GM19455 (cell line): Measurements from ENCODE around the gene ZDHHC14.

ENCODE experiments used
- ATAC-seq: cut with Tn5 transposase; IDR thresholded peaks from one replicate; pipeline ENCODE4 v1.9.1; 2021; ENCODE audit not compliant: unreplicated experiment

ZDHHC14 gene

GRCh38 chr6:157513619-157514485 is 132.9 kb downstream of the ZDHHC14 start:
- ATAC-seq, result no peak

DNA sequence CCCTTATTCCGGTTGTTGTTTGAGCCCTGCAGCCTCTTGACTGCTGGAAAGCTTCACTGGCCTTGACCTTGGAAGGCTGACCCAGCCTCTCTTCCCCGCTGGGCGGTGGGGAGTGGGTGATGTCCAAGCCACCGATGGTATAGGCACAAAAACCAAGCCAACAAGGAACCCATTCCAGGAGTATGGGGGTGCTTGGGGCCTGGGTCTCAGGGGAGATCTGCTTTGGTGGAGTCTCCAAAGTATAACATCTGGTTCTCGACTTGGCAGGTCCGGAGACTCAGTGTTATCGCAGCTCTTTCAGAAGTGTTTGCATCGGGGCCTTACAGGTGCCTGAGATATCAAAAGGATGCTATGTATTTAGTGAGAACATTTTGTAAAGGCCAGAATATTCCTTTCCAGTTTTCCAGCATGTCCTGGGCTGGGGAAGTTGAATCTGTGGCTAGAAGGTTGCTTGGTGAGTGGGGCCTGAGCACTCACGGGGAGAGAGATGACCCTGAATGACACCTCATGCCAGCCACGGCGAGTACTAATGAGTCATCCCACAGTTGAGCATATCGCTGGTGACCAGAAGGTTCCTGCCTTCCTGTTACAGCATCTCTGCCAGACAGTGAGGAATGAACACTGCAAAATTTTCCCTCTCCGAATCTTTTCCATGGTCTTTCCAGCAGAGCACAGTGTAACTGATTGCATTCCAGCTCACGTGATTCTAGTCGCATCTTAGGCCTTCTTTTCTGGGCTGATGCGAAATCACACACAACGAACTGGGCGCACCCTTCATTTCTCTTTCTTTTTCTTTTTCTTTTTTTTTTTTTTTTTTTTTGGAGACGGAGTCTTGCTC is 133.9 kb downstream of the ZDHHC14 start:
- no peak for ATAC-seq

DNA sequence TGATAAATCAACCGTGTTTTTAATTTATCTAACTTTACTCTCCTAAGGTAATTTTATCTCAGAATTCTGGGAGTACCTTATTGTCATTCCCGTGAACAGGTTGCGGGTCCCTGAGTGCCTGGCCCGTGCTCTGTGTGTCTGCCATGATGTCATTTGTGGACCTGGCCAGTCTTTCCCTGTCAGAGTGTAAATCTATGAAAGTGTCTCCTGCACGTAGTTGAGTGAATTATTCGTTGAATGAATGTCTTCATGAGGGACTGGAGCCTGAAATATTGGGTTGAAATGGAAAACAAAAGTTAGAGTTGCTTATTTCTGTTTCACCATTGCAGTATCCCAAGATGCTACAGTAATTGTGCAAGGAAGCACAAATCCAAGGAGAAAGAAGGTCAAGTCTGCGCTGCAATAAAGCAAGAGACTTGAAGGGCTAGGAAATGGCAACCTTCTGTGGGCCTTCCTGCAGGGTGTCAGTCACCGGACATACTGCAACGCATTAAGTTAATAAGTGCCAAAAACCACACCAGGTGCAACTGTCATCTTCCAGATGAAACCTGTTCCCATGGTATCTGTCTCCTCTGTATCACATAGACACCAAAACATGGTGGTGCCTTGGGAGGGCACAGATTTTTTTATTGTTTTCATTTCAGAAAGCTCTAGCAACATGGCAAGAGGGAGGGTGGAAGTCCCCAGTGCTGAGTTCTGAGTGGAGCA is 135.5 kb downstream of the ZDHHC14 start:
- ATAC-seq, result no peak

DNA sequence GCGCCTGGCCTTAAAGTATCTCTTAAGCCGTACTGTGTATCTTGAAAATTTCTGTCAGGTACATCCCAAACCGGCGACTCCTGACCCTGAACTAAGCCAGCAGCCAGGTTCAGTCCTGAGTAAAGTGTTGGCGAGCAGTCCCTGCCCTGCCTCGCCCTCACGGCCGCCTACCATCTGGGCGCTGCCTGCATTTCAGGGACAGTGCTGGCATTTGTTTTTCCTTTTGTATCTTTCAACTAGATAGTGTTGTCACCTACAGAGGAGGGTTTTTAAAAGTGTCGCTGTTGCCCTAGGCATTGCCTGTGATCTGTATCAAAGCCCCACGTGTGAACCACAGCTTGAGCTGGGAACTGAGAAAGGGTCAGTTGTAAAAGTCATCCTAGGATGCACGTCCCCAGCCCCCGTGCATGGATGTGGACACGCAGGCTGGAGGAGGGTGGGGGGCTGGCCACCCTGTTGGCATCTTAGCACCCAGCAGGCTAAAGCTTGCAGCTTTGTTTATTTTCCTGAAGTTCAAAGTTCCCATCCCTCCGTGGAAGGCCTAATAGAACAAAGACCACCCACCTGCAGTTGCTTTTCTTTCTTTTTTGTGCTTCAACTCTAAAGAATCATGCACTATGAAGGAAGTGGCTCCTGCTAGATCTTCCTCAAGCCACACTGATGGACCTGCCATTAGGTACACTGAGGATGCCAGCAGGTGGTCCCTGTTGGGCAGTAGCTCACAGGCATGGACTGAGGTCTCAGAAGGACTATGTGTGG is 136.8 kb downstream of the ZDHHC14 start:
- ATAC-seq, result no peak

- no peak for ATAC-seq
These were observed 137.6 kb downstream of the ZDHHC14 start for GRCh38 chr6:157518397-157519250.

DNA sequence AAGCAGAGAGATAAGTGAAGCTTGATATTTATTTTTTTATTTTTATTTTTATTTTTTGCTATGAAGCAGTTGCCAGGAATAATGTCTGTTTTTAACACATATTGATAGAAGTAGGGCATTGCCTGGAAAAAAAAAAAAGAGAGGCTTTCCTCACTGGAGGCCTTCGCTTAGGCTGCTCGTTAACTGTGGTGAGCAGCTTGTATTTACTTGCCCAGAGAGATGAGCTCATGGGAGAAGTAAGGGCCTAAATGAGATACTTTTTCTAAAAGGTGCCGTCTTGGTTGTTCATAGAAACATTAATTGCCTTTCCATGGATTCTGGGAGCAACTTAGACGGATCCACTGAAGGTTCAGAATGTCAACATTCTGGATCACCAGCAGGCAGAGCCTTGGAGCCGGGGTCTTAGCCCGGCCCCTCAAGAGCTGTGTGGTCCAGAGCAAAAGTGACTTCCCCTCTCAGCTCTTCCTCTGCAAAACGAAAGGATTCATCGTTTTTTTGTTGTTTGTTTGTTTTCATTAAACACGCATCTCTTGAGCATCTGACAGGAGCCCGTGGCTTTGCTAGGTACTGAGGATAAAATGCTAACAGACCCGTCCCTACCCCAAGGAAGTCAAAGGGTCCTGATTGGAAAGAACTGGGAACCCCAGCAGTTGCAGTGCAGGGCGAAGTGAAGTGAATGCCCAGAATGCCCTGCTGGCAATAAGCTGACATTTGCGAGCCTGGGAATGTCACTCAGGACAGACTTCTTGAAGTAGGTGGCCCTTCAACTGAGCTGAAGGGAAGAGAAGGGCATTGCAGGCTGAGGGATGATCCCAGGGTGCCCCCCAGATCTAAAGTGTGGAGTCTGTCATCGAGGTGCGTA is 138.5 kb downstream of the ZDHHC14 start:
- no peak for ATAC-seq

GRCh38 chr6:157520117-157520406 is 139.1 kb downstream of the ZDHHC14 start:
- no peak for ATAC-seq

GRCh38 chr6:157520596-157521361 is 139.8 kb downstream of the ZDHHC14 start:
- no peak for ATAC-seq

GRCh38 chr6:157521362-157522335 is 140.7 kb downstream of the ZDHHC14 start:
- no peak for ATAC-seq

DNA sequence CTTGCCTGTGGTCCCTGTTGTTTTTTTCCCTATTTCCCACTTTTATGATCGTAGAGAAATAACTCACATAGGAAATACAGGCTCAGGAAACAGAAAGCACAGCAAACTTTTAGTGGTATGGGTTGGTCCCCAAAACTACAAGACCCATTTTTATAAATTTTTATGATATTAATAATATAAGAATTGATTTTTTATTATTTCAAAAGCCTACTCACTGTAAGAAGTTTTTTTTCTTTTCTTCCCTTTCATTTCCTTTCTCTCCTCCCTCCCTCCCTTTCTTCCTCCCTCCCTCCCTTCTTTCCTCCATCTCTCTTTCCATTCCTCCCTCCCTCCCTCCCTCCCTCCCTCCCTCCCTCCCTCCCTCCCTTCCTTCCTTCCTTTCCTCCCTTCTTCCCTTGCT is 141.5 kb downstream of the ZDHHC14 start:
- ATAC-seq, result no peak

DNA sequence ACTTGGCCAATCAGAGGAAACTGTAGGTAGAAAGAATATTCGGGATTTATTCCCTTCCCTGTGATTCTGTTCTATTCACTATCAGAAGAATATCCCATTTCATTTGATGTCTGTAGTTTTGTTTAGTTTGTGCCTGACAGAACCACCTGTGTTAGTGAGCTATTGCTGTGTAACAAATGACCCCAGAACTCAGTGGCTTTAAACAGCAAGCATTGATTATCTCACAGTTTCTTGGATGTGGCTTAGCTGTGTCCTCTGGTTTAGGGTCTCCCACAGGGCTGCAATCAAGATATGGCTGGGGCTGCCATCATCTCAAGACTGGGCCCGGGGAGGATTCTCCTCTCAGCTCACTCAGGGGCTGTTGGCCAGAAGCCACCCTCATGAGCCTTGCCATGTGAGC is 143.7 kb downstream of the ZDHHC14 start:
- no peak for ATAC-seq

DNA sequence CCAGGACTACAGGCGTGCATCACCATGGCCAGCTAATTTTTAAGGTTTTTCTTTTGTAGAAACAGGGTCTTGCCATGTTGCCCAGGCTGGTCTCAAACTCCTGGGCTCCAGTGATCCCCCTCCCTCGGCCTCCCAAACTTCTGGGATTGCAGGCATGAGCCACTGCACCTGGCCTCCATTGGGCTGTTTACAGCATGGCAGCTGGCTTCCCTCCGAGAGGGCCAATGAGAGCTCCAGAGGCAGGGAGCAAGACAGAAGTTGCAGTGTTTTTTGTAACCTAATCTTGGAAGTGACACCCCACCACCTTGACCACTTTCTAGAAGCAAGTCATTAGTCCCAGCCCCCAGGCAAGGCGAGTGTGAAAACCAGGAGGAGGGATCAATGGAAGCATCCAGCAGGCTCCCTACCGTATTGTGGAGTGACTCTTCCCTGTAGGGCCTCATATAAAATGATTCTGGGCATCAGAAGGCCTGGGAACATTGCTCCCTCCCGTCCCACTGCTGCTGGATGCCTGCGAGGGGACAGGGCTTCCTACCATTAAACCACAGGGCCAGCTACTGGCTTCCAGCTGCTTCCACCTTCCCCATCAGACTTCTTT is 144.4 kb downstream of the ZDHHC14 start:
- no peak for ATAC-seq

- no peak for ATAC-seq
These were observed 145.0 kb downstream of the ZDHHC14 start for GRCh38 chr6:157525918-157526425.

DNA sequence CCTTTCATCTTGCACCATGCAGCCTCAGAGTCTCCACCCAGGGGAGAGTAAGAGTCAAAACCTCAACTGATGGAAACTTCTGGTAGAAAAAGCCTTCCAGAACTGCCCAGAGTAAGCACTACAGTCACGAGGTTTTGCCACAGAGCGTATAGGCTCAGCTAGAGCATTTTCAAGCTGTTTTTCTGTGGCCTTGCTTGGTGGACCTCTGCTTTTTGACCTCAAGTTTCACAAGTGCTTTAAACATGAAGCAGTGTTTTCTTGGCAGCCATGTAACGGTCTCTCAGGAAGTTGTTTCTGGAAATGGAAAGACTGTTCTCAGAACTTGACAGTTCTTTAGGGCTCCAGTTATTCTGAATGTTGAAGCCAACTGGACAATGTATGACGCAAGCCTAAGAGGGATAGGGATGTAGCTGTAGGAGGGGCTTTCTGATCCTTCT is 146.5 kb downstream of the ZDHHC14 start:
- ATAC-seq, result no peak

GRCh38 chr6:157528931-157529653 is 148.1 kb downstream of the ZDHHC14 start:
- no peak for ATAC-seq

- ATAC-seq, result no peak
These were observed 148.7 kb downstream of the ZDHHC14 start for GRCh38 chr6:157529654-157530039.
